ENCODE results near the gene MBNL2. TPM values are rescaled to one million over a fixed set of nuclear protein-coding genes. Genes with fewer than 3 reads are reported as not detected.

MBNL2 gene
- total RNA-seq, 1 donor from 2014 or later: 31.4 TPM

- DNase-seq (ENCODE audit: low spot score): no peak
- ATAC-seq: no peak
Observed at GRCh38 chr13:97318532-97318931, 96.4 kb downstream of the MBNL2 start.

- ATAC-seq (no peak), DNase-seq (ENCODE audit: low spot score) (no peak)
Observed at GRCh38 chr13:97319113-97319720, 97.1 kb downstream of the MBNL2 start.

GRCh38 chr13:97321101-97321500 is 99.0 kb downstream of the MBNL2 start:
- ATAC-seq: no peak
- no peak for DNase-seq (ENCODE audit: low spot score)

GRCh38 chr13:97321616-97322321 is 99.6 kb downstream of the MBNL2 start:
- DNase-seq (ENCODE audit: low spot score) (no peak), ATAC-seq (peak; percentile 14)

- DNase-seq (ENCODE audit: low spot score) (no peak), ATAC-seq (no peak)
Observed at GRCh38 chr13:97322740-97323342, 100.7 kb downstream of the MBNL2 start.

GRCh38 chr13:97324115-97324514 is 102.0 kb downstream of the MBNL2 start:
- no peak for DNase-seq (ENCODE audit: low spot score)
- no peak for ATAC-seq

GRCh38 chr13:97325738-97326137 is 103.6 kb downstream of the MBNL2 start:
- ATAC-seq: no peak
- DNase-seq (ENCODE audit: low spot score): no peak

GRCh38 chr13:97327086-97327485 is 105.0 kb downstream of the MBNL2 start:
- DNase-seq (ENCODE audit: low spot score) (no peak), ATAC-seq (no peak)

GRCh38 chr13:97327506-97328221 is 105.5 kb downstream of the MBNL2 start:
- peak; percentile 41 for ATAC-seq
- no peak for DNase-seq (ENCODE audit: low spot score)

GRCh38 chr13:97328222-97328790 is 106.2 kb downstream of the MBNL2 start:
- peak; percentile 14 for ATAC-seq
- no peak for DNase-seq (ENCODE audit: low spot score)

GRCh38 chr13:97329331-97329730 is 107.2 kb downstream of the MBNL2 start:
- ATAC-seq (peak; percentile 15), DNase-seq (ENCODE audit: low spot score) (no peak)

GRCh38 chr13:97330448-97330847 is 108.3 kb downstream of the MBNL2 start:
- ATAC-seq (no peak), DNase-seq (ENCODE audit: low spot score) (no peak)

GRCh38 chr13:97332742-97333141 is 110.6 kb downstream of the MBNL2 start:
- DNase-seq (ENCODE audit: low spot score) (no peak), ATAC-seq (peak; percentile 55)

GRCh38 chr13:97333983-97334382 is 111.8 kb downstream of the MBNL2 start:
- ATAC-seq (no peak), DNase-seq (ENCODE audit: low spot score) (no peak)

GRCh38 chr13:97334690-97335089 is 112.6 kb downstream of the MBNL2 start:
- no peak for DNase-seq (ENCODE audit: low spot score)

GRCh38 chr13:97335488-97336134 is 113.5 kb downstream of the MBNL2 start:
- DNase-seq (ENCODE audit: low spot score) (no peak), ATAC-seq (no peak)

More at GRCh38 chr13:97334690-97335089, 112.6 kb downstream of the MBNL2 start:
- ATAC-seq: no peak

GRCh38 chr13:97337985-97338499 is 115.9 kb downstream of the MBNL2 start:
- ATAC-seq: peak; percentile 41

GRCh38 chr13:97338571-97338970 is 116.4 kb downstream of the MBNL2 start:
- ATAC-seq: no peak

More at GRCh38 chr13:97337985-97338499, 115.9 kb downstream of the MBNL2 start:
- DNase-seq (ENCODE audit: low spot score): no peak

GRCh38 chr13:97339019-97339987 is 117.2 kb downstream of the MBNL2 start:
- ATAC-seq (peak; percentile 30), DNase-seq (ENCODE audit: low spot score) (no peak)

More at GRCh38 chr13:97338571-97338970, 116.4 kb downstream of the MBNL2 start:
- no peak for DNase-seq (ENCODE audit: low spot score)
